Ishikawa (cell line): Measurements from ENCODE around the gene DUSP7.

ENCODE experiments used
- EGR1 ChIP-seq: IDR thresholded peaks from 2 replicates; pipeline ENCODE4 v1.6.1; 2012
- EP300 ChIP-seq: IDR thresholded peaks from 2 replicates; pipeline ENCODE4 v1.6.1; 2012; ENCODE audit warnings: borderline replicate concordance
- FOXM1 ChIP-seq: IDR thresholded peaks from 2 replicates; pipeline ENCODE4 v1.6.1; 2012; ENCODE audit warnings: low read depth, borderline replicate concordance
- NFIC ChIP-seq: IDR thresholded peaks from 2 replicates; pipeline ENCODE4 v1.6.1; 2012
- RAD21 ChIP-seq: IDR thresholded peaks from 2 replicates; pipeline ENCODE4 v1.6.1; 2012; ENCODE audit warnings: low read depth
- REST ChIP-seq: IDR thresholded peaks from 2 replicates; pipeline ENCODE4 v1.6.1; 2012; ENCODE audit warnings: low read depth, mild to moderate bottlenecking
- TAF1 ChIP-seq: IDR thresholded peaks from 2 replicates; pipeline ENCODE4 v1.6.1; 2012; ENCODE audit warnings: low read depth, mild to moderate bottlenecking
- TEAD4 ChIP-seq: IDR thresholded peaks from 2 replicates; pipeline ENCODE4 v1.6.1; 2012
- YY1 ChIP-seq: IDR thresholded peaks from 2 replicates; pipeline ENCODE4 v1.6.1; 2012; ENCODE audit warnings: low read depth
- TF ChIP-seq, protein P1 (sequence below): IDR thresholded peaks from 2 replicates; pipeline ENCODE4 v1.6.1; 2012

DNA sequence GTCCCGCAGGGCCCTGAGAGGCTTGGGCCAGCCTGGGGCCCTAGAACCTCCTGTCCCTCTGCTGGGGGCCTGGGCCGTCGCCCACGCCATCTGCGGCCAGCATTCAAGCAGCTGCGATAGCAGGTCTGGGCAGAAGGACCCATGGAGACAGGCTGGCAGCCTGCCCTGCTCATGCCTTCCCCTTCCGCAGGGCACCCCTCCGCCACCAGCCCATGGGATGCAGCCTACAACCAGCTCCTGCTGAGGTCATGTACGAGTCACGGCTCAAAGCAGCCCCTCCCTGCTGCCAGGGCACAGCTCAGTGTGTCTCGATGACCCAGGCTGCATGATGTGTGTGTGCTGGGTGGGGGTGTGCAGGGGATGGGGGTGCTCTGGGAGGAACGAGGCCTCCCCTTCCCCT, 27.8 kb downstream of the DUSP7 start:
- TF ChIP-seq TAF1 (no peak), FOXM1 (no peak), REST (no peak), EP300 (no peak), YY1 (no peak), TEAD4 (no peak), EGR1 (no peak), RAD21 (no peak), NFIC (no peak)
- TF ChIP-seq, protein P1, sequence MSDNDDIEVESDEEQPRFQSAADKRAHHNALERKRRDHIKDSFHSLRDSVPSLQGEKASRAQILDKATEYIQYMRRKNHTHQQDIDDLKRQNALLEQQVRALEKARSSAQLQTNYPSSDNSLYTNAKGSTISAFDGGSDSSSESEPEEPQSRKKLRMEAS = no peak
